ENCODE data around the gene TERT.
"Not testable (repeated sequence)": the region's sequence is repeated elsewhere in the genome, so short reads cannot be mapped to it uniquely, and the experiment has no call there.

- not testable (repeated sequence) for TF ChIP-seq RBBP5 (IDR thresholded peaks at IDR 0.05; ENCODE audit: borderline replicate concordance, low read depth, low read length); CEBPB (IDR thresholded peaks at IDR 0.05; ENCODE audit: low read depth, low read length); ZNF274 (IDR thresholded peaks at IDR 0.05; ENCODE audit: borderline replicate concordance, extremely low read depth, low read length); CREB1 (IDR thresholded peaks at IDR 0.05)
- TF ChIP-seq, protein P1, sequence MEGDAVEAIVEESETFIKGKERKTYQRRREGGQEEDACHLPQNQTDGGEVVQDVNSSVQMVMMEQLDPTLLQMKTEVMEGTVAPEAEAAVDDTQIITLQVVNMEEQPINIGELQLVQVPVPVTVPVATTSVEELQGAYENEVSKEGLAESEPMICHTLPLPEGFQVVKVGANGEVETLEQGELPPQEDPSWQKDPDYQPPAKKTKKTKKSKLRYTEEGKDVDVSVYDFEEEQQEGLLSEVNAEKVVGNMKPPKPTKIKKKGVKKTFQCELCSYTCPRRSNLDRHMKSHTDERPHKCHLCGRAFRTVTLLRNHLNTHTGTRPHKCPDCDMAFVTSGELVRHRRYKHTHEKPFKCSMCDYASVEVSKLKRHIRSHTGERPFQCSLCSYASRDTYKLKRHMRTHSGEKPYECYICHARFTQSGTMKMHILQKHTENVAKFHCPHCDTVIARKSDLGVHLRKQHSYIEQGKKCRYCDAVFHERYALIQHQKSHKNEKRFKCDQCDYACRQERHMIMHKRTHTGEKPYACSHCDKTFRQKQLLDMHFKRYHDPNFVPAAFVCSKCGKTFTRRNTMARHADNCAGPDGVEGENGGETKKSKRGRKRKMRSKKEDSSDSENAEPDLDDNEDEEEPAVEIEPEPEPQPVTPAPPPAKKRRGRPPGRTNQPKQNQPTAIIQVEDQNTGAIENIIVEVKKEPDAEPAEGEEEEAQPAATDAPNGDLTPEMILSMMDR (IDR thresholded peaks at IDR 0.05; ENCODE audit: control extremely low read depth in 1 of 3, insufficient read depth in 1 of 3, low read depth in 1 of 3, low read length in 3 of 3): not testable (repeated sequence)
Observed at GRCh38 chr5:1284336-1284970, 10.4 kb downstream of the TERT start.
